GM23248 (cell line): ENCODE measurements around the gene KLK3. TPM values are rescaled to one million over a fixed set of nuclear protein-coding genes. Genes with fewer than 3 reads are reported as not detected.
"Not testable (repeated sequence)": the region's sequence is repeated elsewhere in the genome, so short reads cannot be mapped to it uniquely, and the experiment has no call there.

Experiments used
- DNase-seq: peaks from one replicate; pipeline ENCODE4 v3.0.0-alpha.2; 2015
- H2AFZ ChIP-seq: fragments of 200-600 bp; sonication (generic); 2 replicates; pipeline ENCODE4 v1.6.1; 2016; ENCODE audit warnings: antibody characterized with exemption
- H3F3A ChIP-seq: fragments of 200-600 bp; sonication (generic); 2 replicates; pipeline ENCODE4 v1.6.1; 2016; ENCODE audit warnings: mild to moderate bottlenecking, antibody characterized with exemption, mixed run types; ENCODE audit not compliant: insufficient read depth
- H3K27ac ChIP-seq: fragments of 200-600 bp; sonication (generic); 2 replicates; pipeline ENCODE4 v1.5.1; 2016; ENCODE audit warnings: mild to moderate bottlenecking
- H3K27me3 ChIP-seq: fragments of 200-600 bp; sonication (generic); replicated peaks from 2 replicates; pipeline ENCODE4 v1.6.1; 2016; ENCODE audit warnings: mild to moderate bottlenecking; ENCODE audit not compliant: insufficient read depth
- H3K36me3 ChIP-seq: fragments of 200-600 bp; sonication (generic); 2 replicates; pipeline ENCODE4 v1.6.1; 2016; ENCODE audit warnings: low read depth, mild to moderate bottlenecking
- H3K4me1 ChIP-seq: fragments of 200-600 bp; sonication (generic); 2 replicates; pipeline ENCODE4 v1.6.1; 2016; ENCODE audit warnings: mild to moderate bottlenecking; ENCODE audit not compliant: insufficient read depth
- H3K4me2 ChIP-seq: fragments of 200-600 bp; sonication (generic); one replicate; pipeline ENCODE4 v1.6.1; 2016; ENCODE audit warnings: mild to moderate bottlenecking; ENCODE audit not compliant: unreplicated experiment
- H3K4me3 ChIP-seq: fragments of 200-600 bp; sonication (generic); 2 replicates; pipeline ENCODE4 v1.5.1; 2016; ENCODE audit warnings: mild to moderate bottlenecking
- H3K79me2 ChIP-seq: fragments of 200-600 bp; sonication (generic); 2 replicates; pipeline ENCODE4 v1.6.1; 2016; ENCODE audit warnings: mild to moderate bottlenecking; ENCODE audit not compliant: insufficient read depth
- H3K9ac ChIP-seq: fragments of 200-600 bp; sonication (generic); 2 replicates; pipeline ENCODE4 v1.6.1; 2016; ENCODE audit warnings: mild to moderate bottlenecking
- H3K9me2 ChIP-seq: fragments of 200-600 bp; sonication (generic); 2 replicates; pipeline ENCODE4 v1.6.1; 2016; ENCODE audit warnings: mixed run types, mild to moderate bottlenecking, moderate library complexity; ENCODE audit not compliant: insufficient read depth
- H3K9me3 ChIP-seq: fragments of 200-600 bp; sonication (generic); one replicate; pipeline ENCODE4 v1.6.1; 2017; ENCODE audit warnings: low read depth
- H4K20me1 ChIP-seq: fragments of 200-600 bp; sonication (generic); 2 replicates; pipeline ENCODE4 v1.6.0; 2016; ENCODE audit not compliant: insufficient read depth
- EZH2 ChIP-seq: fragments of 200-600 bp; sonication (generic); IDR thresholded peaks from 2 replicates; pipeline ENCODE4 v1.6.1; 2018; ENCODE audit warnings: antibody characterized with exemption, mild to moderate bottlenecking; ENCODE audit not compliant: insufficient read depth, poor library complexity, severe bottlenecking
- EZH2phosphoT487 ChIP-seq: fragments of 200-600 bp; sonication (generic); IDR thresholded peaks from 2 replicates; pipeline ENCODE4 v1.6.1; 2018; ENCODE audit warnings: antibody characterized with exemption, moderate library complexity, mild to moderate bottlenecking, low read depth; ENCODE audit not compliant: insufficient read depth
- WGBS, 2 experiments: methylation state at CpG; one replicate each; pipeline ENCODE4 v1.1.6; 2015 to 2017; ENCODE audit warnings: low lambda C conversion rate in 2 of 2, low coverage in 1 of 2; ENCODE audit errors: missing lambda C conversion rate in 2 of 2; 5-methylcytosine and 5-hydroxymethylcytosine counted together
- in situ Hi-C: fragments of 300-500 bp; cut with MboI; formaldehyde crosslinking; loops from 2 replicates; pipeline ENCODE4 v1.15.0; 2020
- polyA plus RNA-seq: library from polyadenylated mRNA; unstranded; fragments of >200 nt; fragmentation: Nextera tagmentation; extraction: Ambion mirVana; gene quantifications from 2 replicates; pipeline ENCODE4 v1.2.1, GENCODE V29; 2016
- total RNA-seq: library from RNA; depleted of rRNA; stranded (reverse); fragments of >200 nt; shearing (Covaris generic); gene quantifications from 2 replicates; pipeline ENCODE4 v1.2.3, GENCODE V29; 2014; rRNA removed

Gene KLK3
- total RNA-seq (not detected in 2 replicates), polyA plus RNA-seq (not detected in 2 replicates)

GRCh38 chr19:50854636-50855410 lies at the start of gene KLK3:
TSS of gene KLK3 (plus strand) at chr19:50854915. CDS start at chr19:50854956, 41 bp downstream.
- in situ Hi-C loops, result no loop called here
- no peak within 1 kb of the TSS for H2AFZ ChIP-seq
- WGBS, 2 experiments, result 7 to 9% methylated on average over 8 to 9 of the region's 9 CpGs

GRCh38 chr19:50808856-50809255 lies 45.9 kb upstream of the KLK3 start:
- no peaks in the 10 kb centered on the region for H3F3A ChIP-seq
- no peaks in the 10 kb centered on the region for H3K9me2 ChIP-seq
- H3K9me3 ChIP-seq, result no peaks in the 10 kb centered on the region
- peaks cover 4% of the 10 kb centered on the region; the same call in 1 of the 2 replicates for H3K4me1 ChIP-seq
- no peaks in the 10 kb centered on the region for H4K20me1 ChIP-seq
- no peaks in the 10 kb centered on the region for H3K36me3 ChIP-seq
- H2AFZ ChIP-seq, result no peak overlapping the region
- H3K4me3 ChIP-seq, result no peak overlapping the region
- 0 out of 2 replicates have a peak, but pooled peaks cover 5% of the 10 kb centered on the region for H3K27me3 ChIP-seq
- H3K79me2 ChIP-seq, result peaks cover 2% of the 10 kb centered on the region
- H3K9ac ChIP-seq, result no peak overlapping the region
- no peak for TF ChIP-seq EZH2phosphoT487
- WGBS, 2 experiments, result 59 to 68% methylated on average over 1 of the region's 1 CpG
- no peak for DNase-seq
- in situ Hi-C loops, result no loop called here
- no peak overlapping the region for H3K4me2 ChIP-seq
- H3K27ac ChIP-seq, result no peak overlapping the region

More at GRCh38 chr19:50854636-50855410, at the start of gene KLK3:
- Histone ChIP-seq H3K4me3 (no peak within 1 kb of the TSS), H3K4me1 (no peaks in the 10 kb centered on the region), H3K4me2 (no peak within 1 kb of the TSS), H3K27me3 (peaks cover 10% of the 10 kb centered on the region; the same call in 1 of the 2 replicates), H3K36me3 (no peaks in the 10 kb centered on the region), H3K9ac (no peak within 1 kb of the TSS), H3K9me3 (no peaks in the 10 kb centered on the region), H3K9me2 (no peaks in the 10 kb centered on the region), H3F3A (no peaks in the 10 kb centered on the region), H3K79me2 (no peaks in the 10 kb centered on the region), H4K20me1 (no peaks in the 10 kb centered on the region), H3K27ac (no peak within 1 kb of the TSS)
- DNase-seq, result no peak
- TF ChIP-seq EZH2phosphoT487 (no peak), EZH2 (no peak)

- H2AFZ ChIP-seq, H3K27me3 ChIP-seq, H3K79me2 ChIP-seq, H3K9ac ChIP-seq, H3K4me2 ChIP-seq, H4K20me1 ChIP-seq, H3K4me1 ChIP-seq, H3K9me2 ChIP-seq, H3K36me3 ChIP-seq, H3K27ac ChIP-seq, H3F3A ChIP-seq, H3K4me3 ChIP-seq, DNase-seq, H3K9me3 ChIP-seq, in situ Hi-C loops: not testable (repeated sequence)
- 15 to 29% methylated on average over 2 to 3 of the region's 3 CpGs for WGBS, 2 experiments
Measured at GRCh38 chr19:50811622-50812238, 43.0 kb upstream of the KLK3 start.

GRCh38 chr19:50812474-50812873 lies 42.2 kb upstream of the KLK3 start:
- no peak overlapping the region for H3K4me3 ChIP-seq
- H3K27me3 ChIP-seq, result 0 out of 2 replicates have a peak, but pooled peaks cover 8% of the 10 kb centered on the region
- H3K36me3 ChIP-seq, result no peaks in the 10 kb centered on the region
- H3K79me2 ChIP-seq, result no peaks in the 10 kb centered on the region
- DNase-seq, result no peak
- no peak overlapping the region for H2AFZ ChIP-seq
- no peaks in the 10 kb centered on the region for H3K9me2 ChIP-seq
- in situ Hi-C loops, result no loop called here
- no peaks in the 10 kb centered on the region for H3F3A ChIP-seq
- H3K9me3 ChIP-seq, result no peaks in the 10 kb centered on the region
- no peak overlapping the region for H3K27ac ChIP-seq
- 25 to 34% methylated on average over 3 of the region's 3 CpGs for WGBS, 2 experiments
- H3K4me2 ChIP-seq, result no peak overlapping the region
- H3K4me1 ChIP-seq, result no peaks in the 10 kb centered on the region
- no peaks in the 10 kb centered on the region for H4K20me1 ChIP-seq
- H3K9ac ChIP-seq, result no peak overlapping the region
- TF ChIP-seq EZH2, result no peak
- TF ChIP-seq EZH2phosphoT487, result no peak
